KOPT-K1 (cell line): Measurements from ENCODE around the gene CTTNBP2NL.

Source experiments
- H3K27ac ChIP-seq: fragments of 200-600 bp; sonication (generic); 2 replicates; pipeline ENCODE4 v1.5.1; 2016; ENCODE audit warnings: antibody characterized with exemption, mild to moderate bottlenecking, low read depth, low read length; ENCODE audit not compliant: poor library complexity, severe bottlenecking
- H3K36me3 ChIP-seq: fragments of 200-600 bp; sonication (generic); 2 replicates; pipeline ENCODE4 v1.5.1; 2017; ENCODE audit warnings: antibody characterized with exemption, mild to moderate bottlenecking, low read length, moderate library complexity; ENCODE audit not compliant: insufficient read depth
- H3K9me3 ChIP-seq: fragments of 200-600 bp; sonication (generic); 2 replicates; pipeline ENCODE4 v1.5.1; 2017; ENCODE audit warnings: antibody characterized with exemption, low read length, mild to moderate bottlenecking; ENCODE audit not compliant: insufficient read depth, poor library complexity, severe bottlenecking

The CTTNBP2NL gene

GRCh38 chr1:112493351-112493750 is 97.3 kb downstream of the CTTNBP2NL start:
- Histone ChIP-seq H3K9me3 (no peaks in the 10 kb centered on the region), H3K27ac (no peak overlapping the region), H3K36me3 (no peaks in the 10 kb centered on the region)

GRCh38 chr1:112496290-112496689 is 100.3 kb downstream of the CTTNBP2NL start:
- Histone ChIP-seq H3K27ac (no peak overlapping the region), H3K9me3 (no peaks in the 10 kb centered on the region), H3K36me3 (no peaks in the 10 kb centered on the region)

GRCh38 chr1:112501810-112502641 is 106.0 kb downstream of the CTTNBP2NL start:
- no peaks in the 10 kb centered on the region for H3K9me3 ChIP-seq
- H3K27ac ChIP-seq, result no peak overlapping the region
- H3K36me3 ChIP-seq, result no peaks in the 10 kb centered on the region

- Histone ChIP-seq H3K27ac (no peak overlapping the region), H3K9me3 (no peaks in the 10 kb centered on the region), H3K36me3 (no peaks in the 10 kb centered on the region)
These were observed 106.8 kb downstream of the CTTNBP2NL start for GRCh38 chr1:112502826-112503225.

GRCh38 chr1:112504001-112504660 is 108.1 kb downstream of the CTTNBP2NL start:
- H3K36me3 ChIP-seq, result no peaks in the 10 kb centered on the region
- H3K27ac ChIP-seq, result no peak overlapping the region
- no peaks in the 10 kb centered on the region for H3K9me3 ChIP-seq

GRCh38 chr1:112504661-112505399 is 108.8 kb downstream of the CTTNBP2NL start:
- no peaks in the 10 kb centered on the region for H3K36me3 ChIP-seq
- H3K27ac ChIP-seq, result no peak overlapping the region
- H3K9me3 ChIP-seq, result no peaks in the 10 kb centered on the region

GRCh38 chr1:112505400-112505785 is 109.4 kb downstream of the CTTNBP2NL start:
- Histone ChIP-seq H3K9me3 (no peaks in the 10 kb centered on the region), H3K27ac (no peak overlapping the region), H3K36me3 (no peaks in the 10 kb centered on the region)

- Histone ChIP-seq H3K36me3 (no peaks in the 10 kb centered on the region), H3K27ac (no peak overlapping the region), H3K9me3 (no peaks in the 10 kb centered on the region)
These were observed 109.9 kb downstream of the CTTNBP2NL start for GRCh38 chr1:112505878-112506277.

- no peaks in the 10 kb centered on the region for H3K9me3 ChIP-seq
- H3K27ac ChIP-seq, result no peak overlapping the region
- H3K36me3 ChIP-seq, result no peaks in the 10 kb centered on the region
These were observed 110.3 kb downstream of the CTTNBP2NL start for GRCh38 chr1:112506306-112506705.

- Histone ChIP-seq H3K9me3 (no peaks in the 10 kb centered on the region), H3K36me3 (no peaks in the 10 kb centered on the region), H3K27ac (no peak overlapping the region)
These were observed 110.7 kb downstream of the CTTNBP2NL start for GRCh38 chr1:112506731-112507130.

GRCh38 chr1:112507336-112507735 is 111.3 kb downstream of the CTTNBP2NL start:
- H3K27ac ChIP-seq, result no peak overlapping the region
- H3K9me3 ChIP-seq, result no peaks in the 10 kb centered on the region
- H3K36me3 ChIP-seq, result no peaks in the 10 kb centered on the region

- no peaks in the 10 kb centered on the region for H3K9me3 ChIP-seq
- H3K36me3 ChIP-seq, result no peaks in the 10 kb centered on the region
- no peak overlapping the region for H3K27ac ChIP-seq
These were observed 111.9 kb downstream of the CTTNBP2NL start for GRCh38 chr1:112507921-112508277.

GRCh38 chr1:112508278-112509004 is 112.4 kb downstream of the CTTNBP2NL start, which contains the start of gene WNT2B:
Gene WNT2B, plus strand, starts transcription at chr1:112508965. Its CDS starts 298 bp downstream, at chr1:112509263.
- no peak within 1 kb of the TSS for H3K27ac ChIP-seq
- H3K9me3 ChIP-seq, result no peaks in the 10 kb centered on the region

GRCh38 chr1:112509005-112509659 is 113.1 kb downstream of the CTTNBP2NL start:
- Histone ChIP-seq H3K9me3 (no peaks in the 10 kb centered on the region), H3K27ac (no peak overlapping the region), H3K36me3 (no peaks in the 10 kb centered on the region)

More at GRCh38 chr1:112508278-112509004, 112.4 kb downstream of the CTTNBP2NL start, which contains the start of gene WNT2B:
- no peaks in the 10 kb centered on the region for H3K36me3 ChIP-seq
